ENCODE data around the gene EPSTI1.

GRCh38 chr13:42981317-42981716 lies 10.7 kb downstream of the EPSTI1 start:
- TF ChIP-seq MAX (IDR thresholded peaks at IDR 0.05) (no peak), EGR1 (IDR thresholded peaks at IDR 0.05) (no peak), RAD21 (IDR thresholded peaks at IDR 0.05; ENCODE audit: low read depth) (no peak), ZBTB7A (IDR thresholded peaks at IDR 0.05; ENCODE audit: low read depth) (no peak), TEAD4 (IDR thresholded peaks at IDR 0.05) (no peak), YY1 (IDR thresholded peaks at IDR 0.05; ENCODE audit: low read depth) (no peak), NFIC (IDR thresholded peaks at IDR 0.05) (no peak), TCF12 (IDR thresholded peaks at IDR 0.05; ENCODE audit: low read depth) (no peak), FOXM1 (IDR thresholded peaks at IDR 0.05; ENCODE audit: borderline replicate concordance, low read depth) (no peak), USF1 (IDR thresholded peaks at IDR 0.05) (no peak), CREB1 (IDR thresholded peaks at IDR 0.05; ENCODE audit: low read depth) (no peak), TAF1 (IDR thresholded peaks at IDR 0.05; ENCODE audit: low read depth) (no peak)
- TF ChIP-seq, protein P1, sequence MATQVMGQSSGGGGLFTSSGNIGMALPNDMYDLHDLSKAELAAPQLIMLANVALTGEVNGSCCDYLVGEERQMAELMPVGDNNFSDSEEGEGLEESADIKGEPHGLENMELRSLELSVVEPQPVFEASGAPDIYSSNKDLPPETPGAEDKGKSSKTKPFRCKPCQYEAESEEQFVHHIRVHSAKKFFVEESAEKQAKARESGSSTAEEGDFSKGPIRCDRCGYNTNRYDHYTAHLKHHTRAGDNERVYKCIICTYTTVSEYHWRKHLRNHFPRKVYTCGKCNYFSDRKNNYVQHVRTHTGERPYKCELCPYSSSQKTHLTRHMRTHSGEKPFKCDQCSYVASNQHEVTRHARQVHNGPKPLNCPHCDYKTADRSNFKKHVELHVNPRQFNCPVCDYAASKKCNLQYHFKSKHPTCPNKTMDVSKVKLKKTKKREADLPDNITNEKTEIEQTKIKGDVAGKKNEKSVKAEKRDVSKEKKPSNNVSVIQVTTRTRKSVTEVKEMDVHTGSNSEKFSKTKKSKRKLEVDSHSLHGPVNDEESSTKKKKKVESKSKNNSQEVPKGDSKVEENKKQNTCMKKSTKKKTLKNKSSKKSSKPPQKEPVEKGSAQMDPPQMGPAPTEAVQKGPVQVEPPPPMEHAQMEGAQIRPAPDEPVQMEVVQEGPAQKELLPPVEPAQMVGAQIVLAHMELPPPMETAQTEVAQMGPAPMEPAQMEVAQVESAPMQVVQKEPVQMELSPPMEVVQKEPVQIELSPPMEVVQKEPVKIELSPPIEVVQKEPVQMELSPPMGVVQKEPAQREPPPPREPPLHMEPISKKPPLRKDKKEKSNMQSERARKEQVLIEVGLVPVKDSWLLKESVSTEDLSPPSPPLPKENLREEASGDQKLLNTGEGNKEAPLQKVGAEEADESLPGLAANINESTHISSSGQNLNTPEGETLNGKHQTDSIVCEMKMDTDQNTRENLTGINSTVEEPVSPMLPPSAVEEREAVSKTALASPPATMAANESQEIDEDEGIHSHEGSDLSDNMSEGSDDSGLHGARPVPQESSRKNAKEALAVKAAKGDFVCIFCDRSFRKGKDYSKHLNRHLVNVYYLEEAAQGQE (IDR thresholded peaks at IDR 0.05; ENCODE audit: low read depth) = no peak

Data from Ishikawa (cell line).